Airway epithelial cell (primary cell): Measurements from ENCODE around the gene USF3. TPM values are rescaled to one million over a fixed set of nuclear protein-coding genes. Genes with fewer than 3 reads are reported as not detected.

Source experiments
- total RNA-seq: library from RNA; depleted of rRNA; stranded (reverse); fragments of >200 nt; gene quantifications from 2 replicates; pipeline ENCODE4 v1.2.3, GENCODE V29; 2015

The USF3 gene, protein sequence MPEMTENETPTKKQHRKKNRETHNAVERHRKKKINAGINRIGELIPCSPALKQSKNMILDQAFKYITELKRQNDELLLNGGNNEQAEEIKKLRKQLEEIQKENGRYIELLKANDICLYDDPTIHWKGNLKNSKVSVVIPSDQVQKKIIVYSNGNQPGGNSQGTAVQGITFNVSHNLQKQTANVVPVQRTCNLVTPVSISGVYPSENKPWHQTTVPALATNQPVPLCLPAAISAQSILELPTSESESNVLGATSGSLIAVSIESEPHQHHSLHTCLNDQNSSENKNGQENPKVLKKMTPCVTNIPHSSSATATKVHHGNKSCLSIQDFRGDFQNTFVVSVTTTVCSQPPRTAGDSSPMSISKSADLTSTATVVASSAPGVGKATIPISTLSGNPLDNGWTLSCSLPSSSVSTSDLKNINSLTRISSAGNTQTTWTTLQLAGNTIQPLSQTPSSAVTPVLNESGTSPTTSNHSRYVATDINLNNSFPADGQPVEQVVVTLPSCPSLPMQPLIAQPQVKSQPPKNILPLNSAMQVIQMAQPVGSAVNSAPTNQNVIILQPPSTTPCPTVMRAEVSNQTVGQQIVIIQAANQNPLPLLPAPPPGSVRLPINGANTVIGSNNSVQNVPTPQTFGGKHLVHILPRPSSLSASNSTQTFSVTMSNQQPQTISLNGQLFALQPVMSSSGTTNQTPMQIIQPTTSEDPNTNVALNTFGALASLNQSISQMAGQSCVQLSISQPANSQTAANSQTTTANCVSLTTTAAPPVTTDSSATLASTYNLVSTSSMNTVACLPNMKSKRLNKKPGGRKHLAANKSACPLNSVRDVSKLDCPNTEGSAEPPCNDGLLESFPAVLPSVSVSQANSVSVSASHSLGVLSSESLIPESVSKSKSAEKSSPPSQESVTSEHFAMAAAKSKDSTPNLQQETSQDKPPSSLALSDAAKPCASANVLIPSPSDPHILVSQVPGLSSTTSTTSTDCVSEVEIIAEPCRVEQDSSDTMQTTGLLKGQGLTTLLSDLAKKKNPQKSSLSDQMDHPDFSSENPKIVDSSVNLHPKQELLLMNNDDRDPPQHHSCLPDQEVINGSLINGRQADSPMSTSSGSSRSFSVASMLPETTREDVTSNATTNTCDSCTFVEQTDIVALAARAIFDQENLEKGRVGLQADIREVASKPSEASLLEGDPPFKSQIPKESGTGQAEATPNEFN (N-terminal part only)
- total RNA-seq: 3.5 and 9.0 TPM in 2 replicates

DNA sequence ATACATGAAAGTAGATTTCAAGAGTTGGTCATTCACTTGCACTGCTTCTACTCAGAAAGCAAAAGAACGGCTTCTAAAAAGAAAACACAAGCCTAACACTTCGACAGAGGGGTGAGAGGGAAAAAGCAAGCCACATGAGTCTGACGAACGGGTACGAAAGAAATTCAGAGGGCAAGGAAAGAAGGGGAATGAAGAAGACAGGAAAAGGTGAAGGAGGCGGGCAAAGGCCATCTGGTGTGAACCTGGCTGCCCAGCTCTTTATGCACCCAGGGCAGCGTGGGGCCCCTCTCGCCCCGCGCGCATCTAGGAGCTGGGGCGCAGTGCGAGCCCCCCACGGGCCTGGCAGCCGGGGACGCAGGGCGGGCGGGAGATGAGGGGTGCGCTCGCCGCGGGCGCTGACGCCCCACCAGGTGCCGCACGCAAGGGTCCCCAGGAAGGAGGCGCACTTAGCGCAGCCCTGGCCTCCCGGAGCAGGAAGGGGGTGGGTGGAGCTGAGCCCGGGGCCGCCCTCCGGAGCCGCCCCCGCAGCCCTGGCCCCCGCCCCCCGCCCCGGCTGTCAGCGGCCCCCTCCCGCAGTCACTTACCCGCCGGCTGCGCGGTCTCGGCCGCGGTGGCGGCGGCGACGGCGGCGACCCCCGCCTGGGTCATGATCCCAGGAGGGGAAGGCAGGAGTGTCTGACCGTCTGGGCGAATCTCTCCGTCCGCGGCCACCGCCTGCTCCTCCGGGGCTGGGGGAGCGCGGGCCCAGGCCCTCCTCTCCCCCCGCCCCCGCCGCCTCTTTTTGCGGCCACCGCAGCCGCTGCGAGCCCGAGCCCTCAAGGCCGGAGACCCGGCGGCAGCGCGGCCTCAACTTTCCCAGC is at the start of gene USF3:
USF3 (minus strand) TSS at position 857 of the 860 bp plus-strand sequence. CDS start 21,764 bp downstream, outside the sequence.

DNA sequence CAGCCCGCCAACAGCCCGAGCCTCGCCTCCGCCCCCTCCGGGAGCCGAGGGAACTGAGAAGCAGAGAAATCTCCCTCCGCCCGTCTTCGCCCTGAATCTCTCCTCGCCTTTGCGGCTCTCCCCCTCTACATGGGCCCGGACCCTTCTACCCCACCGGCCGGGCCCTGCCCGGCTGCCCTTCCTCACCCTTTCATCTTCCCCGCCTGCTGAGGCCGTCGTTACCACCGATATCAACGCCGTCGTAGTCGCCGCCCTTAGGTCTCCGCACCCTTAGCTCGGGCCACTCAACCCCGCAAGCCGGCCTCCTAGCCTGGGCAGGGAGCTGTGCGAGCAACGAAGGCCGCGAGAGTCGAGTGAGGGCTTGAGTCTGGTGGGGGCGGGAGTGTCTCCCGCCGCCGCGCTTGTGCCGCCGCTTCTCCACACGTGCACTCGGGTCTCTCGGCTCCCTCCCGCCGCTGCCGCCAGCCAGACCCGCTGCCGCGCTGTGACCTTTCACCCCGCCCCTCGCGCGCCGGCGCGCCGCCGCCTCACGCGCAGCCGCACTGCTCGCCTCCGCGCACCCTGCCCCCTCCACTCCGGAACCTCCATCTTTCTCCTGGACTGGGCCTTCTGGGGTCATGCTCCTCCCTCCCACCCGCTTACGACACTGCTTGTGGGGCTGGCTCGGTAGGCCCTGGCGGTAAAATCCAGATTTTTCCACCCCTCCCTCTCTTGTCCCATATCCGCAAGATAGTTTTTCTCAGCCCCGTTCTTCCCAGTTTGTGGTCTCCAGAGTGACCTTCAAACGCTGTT is 49.5 kb upstream of the USF3 start, which contains the start of gene NAA50:
NAA50 (minus strand) TSS at position 494 of the 792 bp plus-strand sequence; CDS start at position 194, 300 bp downstream.

Other genes with a start within 250 kb of the USF3 start
- gene SPICE1, start 181.5 kb downstream of the USF3 start, total RNA-seq: 12.9 and 26.7 TPM in 2 replicates
- 1.4 and 3.7 TPM in 2 replicates for gene SIDT1, start 164.1 kb downstream of the USF3 start, total RNA-seq
- 186 and 192 TPM in 2 replicates for gene NAA50, start 49.6 kb upstream of the USF3 start, total RNA-seq
- 60.2 and 61.9 TPM in 2 replicates for gene ATP6V1A, start 50.4 kb upstream of the USF3 start, total RNA-seq
- 1.4 and 1.7 TPM in 2 replicates for gene GRAMD1C, start 142.1 kb upstream of the USF3 start, total RNA-seq